Measurements from ENCODE around the gene WIPI1.
A peak's percentile ranks its signal among the peaks of the same experiment; 100 is the strongest.
"Not testable (repeated sequence)": the region's sequence is repeated elsewhere in the genome, so short reads cannot be mapped to it uniquely, and the experiment has no call there.

Gene WIPI1

GRCh38 chr17:68383443-68384321 lies 73.6 kb downstream of the WIPI1 start:
- DNase-seq (ENCODE audit: low spot score), result no peak

- no peak for DNase-seq (ENCODE audit: low spot score)
These were observed 74.2 kb downstream of the WIPI1 start for GRCh38 chr17:68383120-68383442.

- no peak for DNase-seq (ENCODE audit: low spot score)
These were observed 74.7 kb downstream of the WIPI1 start for GRCh38 chr17:68382582-68383085.

GRCh38 chr17:68381076-68381900 lies 76.0 kb downstream of the WIPI1 start:
- no peak for DNase-seq (ENCODE audit: low spot score)

GRCh38 chr17:68379692-68380677 lies 77.3 kb downstream of the WIPI1 start:
- DNase-seq (ENCODE audit: low spot score), result no peak

- no peak for DNase-seq (ENCODE audit: low spot score)
These were observed 78.2 kb downstream of the WIPI1 start for GRCh38 chr17:68379177-68379510.

- DNase-seq (ENCODE audit: low spot score), result peak; percentile 80
These were observed 78.8 kb downstream of the WIPI1 start for GRCh38 chr17:68378268-68379176.

- DNase-seq (ENCODE audit: low spot score), result no peak
These were observed 79.5 kb downstream of the WIPI1 start for GRCh38 chr17:68377771-68378267.

- DNase-seq (ENCODE audit: low spot score), result not testable (repeated sequence)
These were observed 81.1 kb downstream of the WIPI1 start for GRCh38 chr17:68376178-68376577.

- no peak for DNase-seq (ENCODE audit: low spot score)
These were observed 81.7 kb downstream of the WIPI1 start for GRCh38 chr17:68375566-68375965.
